ENCODE measurements around the gene STIM2. TPM values are rescaled to one million over a fixed set of nuclear protein-coding genes. Genes with fewer than 3 reads are reported as not detected.

Gene STIM2
- total RNA-seq, 2 donors from 2014 or later, result 9.2 to 10.5 TPM

DNA sequence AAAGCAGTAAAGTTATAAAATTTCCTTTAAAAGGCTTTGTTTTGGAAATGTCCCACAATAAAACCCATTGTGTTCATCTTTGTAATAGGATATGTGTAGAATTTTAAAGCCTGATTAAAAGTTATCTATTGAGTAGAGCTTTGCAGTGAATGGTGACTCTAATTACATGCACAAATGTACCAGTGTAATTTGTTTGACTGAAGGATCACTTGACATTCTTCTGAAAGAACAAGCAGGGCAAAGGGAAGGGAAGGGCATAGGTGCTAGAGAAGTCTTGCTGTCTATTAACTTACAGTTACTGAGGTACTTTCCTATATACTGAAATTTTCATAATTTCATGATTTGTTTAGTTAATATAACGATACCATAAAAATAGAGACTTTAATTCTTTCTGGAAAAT, 70.8 kb downstream of the STIM2 start:
- Histone ChIP-seq H3K4me3 (no peak overlapping the region), H3K4me1 (no peaks in the 10 kb centered on the region), H3K27me3 (no peaks in the 10 kb centered on the region), H3K27ac (no peak overlapping the region), H3K9me3 (no peaks in the 10 kb centered on the region), H3K36me3 (no peaks in the 10 kb centered on the region)
- DNase-seq (ENCODE audit: low spot score), result no peak
- TF ChIP-seq, protein P1, sequence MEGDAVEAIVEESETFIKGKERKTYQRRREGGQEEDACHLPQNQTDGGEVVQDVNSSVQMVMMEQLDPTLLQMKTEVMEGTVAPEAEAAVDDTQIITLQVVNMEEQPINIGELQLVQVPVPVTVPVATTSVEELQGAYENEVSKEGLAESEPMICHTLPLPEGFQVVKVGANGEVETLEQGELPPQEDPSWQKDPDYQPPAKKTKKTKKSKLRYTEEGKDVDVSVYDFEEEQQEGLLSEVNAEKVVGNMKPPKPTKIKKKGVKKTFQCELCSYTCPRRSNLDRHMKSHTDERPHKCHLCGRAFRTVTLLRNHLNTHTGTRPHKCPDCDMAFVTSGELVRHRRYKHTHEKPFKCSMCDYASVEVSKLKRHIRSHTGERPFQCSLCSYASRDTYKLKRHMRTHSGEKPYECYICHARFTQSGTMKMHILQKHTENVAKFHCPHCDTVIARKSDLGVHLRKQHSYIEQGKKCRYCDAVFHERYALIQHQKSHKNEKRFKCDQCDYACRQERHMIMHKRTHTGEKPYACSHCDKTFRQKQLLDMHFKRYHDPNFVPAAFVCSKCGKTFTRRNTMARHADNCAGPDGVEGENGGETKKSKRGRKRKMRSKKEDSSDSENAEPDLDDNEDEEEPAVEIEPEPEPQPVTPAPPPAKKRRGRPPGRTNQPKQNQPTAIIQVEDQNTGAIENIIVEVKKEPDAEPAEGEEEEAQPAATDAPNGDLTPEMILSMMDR (IDR thresholded peaks at IDR 0.05), result no peak

DNA sequence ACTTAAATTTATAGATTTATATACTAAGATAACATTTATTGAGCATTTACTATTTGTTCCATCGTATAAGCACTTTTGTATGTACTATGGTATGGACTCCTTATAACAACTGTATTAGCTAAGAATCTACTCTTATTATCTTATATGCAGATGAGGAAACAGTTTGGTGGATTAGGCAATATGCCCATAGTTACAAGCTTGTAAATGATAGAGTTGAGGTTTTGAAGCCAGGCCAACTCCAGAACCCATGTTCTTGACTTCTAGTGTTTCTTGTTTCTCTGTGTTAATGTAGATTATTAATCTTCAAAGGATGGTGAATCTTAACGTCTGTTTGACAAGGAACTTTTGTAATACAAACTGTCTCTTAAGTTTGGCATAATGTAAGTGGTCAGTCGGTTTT, 71.3 kb downstream of the STIM2 start:
- H3K36me3 ChIP-seq, result no peaks in the 10 kb centered on the region
- no peak overlapping the region for H3K4me3 ChIP-seq
- H3K9me3 ChIP-seq, result no peaks in the 10 kb centered on the region
- H3K4me1 ChIP-seq, result no peaks in the 10 kb centered on the region
- no peaks in the 10 kb centered on the region for H3K27me3 ChIP-seq
- no peak overlapping the region for H3K27ac ChIP-seq
- TF ChIP-seq, protein P1 (IDR thresholded peaks at IDR 0.05), result no peak
- DNase-seq (ENCODE audit: low spot score), result no peak

DNA sequence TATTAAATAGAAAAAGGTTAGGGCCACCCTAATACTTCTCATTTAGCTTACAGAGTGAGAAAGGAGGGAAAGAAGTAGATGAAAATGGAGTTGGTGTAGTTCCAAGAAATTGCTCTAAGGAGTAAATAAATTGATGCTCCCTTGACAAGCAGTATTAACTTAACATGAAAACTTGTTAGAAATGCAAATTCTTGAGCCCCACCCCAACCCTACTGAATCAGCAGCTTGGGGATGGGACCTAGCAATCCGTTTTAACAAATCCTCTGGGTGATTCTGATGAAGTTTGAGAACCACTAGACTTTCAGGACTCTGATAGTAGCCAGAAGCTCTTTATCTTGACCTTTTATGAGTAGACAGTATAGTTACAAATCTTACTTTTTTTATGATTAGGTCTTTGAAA, 74.8 kb downstream of the STIM2 start:
- no peak overlapping the region for H3K4me3 ChIP-seq
- DNase-seq (ENCODE audit: low spot score), result no peak
- no peaks in the 10 kb centered on the region for H3K9me3 ChIP-seq
- TF ChIP-seq, protein P1 (IDR thresholded peaks at IDR 0.05), result no peak
- no peaks in the 10 kb centered on the region for H3K36me3 ChIP-seq
- no peaks in the 10 kb centered on the region for H3K27me3 ChIP-seq
- H3K27ac ChIP-seq, result no peak overlapping the region
- no peaks in the 10 kb centered on the region for H3K4me1 ChIP-seq

DNA sequence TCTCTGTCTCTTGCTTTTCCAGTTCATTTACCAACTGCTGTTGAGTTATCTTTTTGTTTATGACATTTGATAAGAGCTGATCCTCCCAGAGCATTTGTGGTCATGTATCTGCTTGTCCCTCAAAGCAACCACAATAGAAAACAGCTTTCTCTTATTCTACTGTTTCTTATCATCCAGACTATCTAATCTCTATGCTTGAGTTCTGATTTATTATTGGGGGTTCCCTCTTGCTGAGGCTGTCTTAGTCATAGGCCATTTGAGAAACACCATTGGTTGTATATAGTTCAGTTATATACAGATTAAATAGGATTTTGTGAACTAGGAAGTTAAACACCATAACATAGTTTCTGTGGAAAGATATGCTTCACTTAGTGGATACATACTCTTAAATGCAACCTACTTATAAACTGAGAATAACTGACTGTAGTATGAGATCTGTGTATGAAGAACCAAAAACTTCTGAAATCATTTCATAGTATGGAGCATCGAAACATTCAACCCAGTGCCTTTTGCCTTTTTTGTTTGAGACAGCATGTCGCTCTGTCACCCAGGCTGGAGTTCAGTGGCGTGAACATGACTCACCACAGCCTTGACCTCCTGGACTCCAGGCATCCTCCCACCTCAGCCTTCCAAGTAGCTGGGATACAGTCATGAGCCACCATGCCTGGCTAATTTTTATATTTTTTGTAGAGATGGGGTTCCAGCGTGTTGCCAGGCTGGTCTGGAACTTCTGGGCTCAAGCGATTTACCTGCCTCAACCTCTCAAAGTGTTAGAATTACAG, 75.8 kb downstream of the STIM2 start:
- DNase-seq (ENCODE audit: low spot score), result no peak
- H3K36me3 ChIP-seq, result no peaks in the 10 kb centered on the region
- H3K9me3 ChIP-seq, result no peaks in the 10 kb centered on the region
- TF ChIP-seq, protein P1 (IDR thresholded peaks at IDR 0.05), result no peak
- H3K4me1 ChIP-seq, result no peaks in the 10 kb centered on the region
- no peak overlapping the region for H3K4me3 ChIP-seq
- no peaks in the 10 kb centered on the region for H3K27me3 ChIP-seq
- H3K27ac ChIP-seq, result no peak overlapping the region

DNA sequence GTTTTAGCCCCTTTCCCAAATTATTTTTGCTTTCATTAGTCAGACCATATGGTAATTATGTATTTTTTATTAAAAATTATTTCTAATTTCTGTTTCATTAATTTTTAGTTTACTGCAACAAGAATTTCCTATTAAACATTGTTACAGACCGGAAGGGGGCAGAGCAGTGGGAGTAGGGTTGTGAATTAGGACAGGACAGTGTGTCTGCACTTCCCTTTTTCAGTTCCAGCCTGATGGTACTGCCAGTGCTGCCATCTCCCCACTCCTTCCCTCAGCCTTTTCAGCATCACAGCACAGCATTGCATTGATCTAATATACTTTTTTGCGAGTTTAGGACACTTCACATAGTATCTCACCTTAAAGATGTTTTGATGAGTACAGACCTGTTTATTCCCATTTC, 76.5 kb downstream of the STIM2 start:
- TF ChIP-seq, protein P1 (IDR thresholded peaks at IDR 0.05), result no peak
- H3K9me3 ChIP-seq, result no peaks in the 10 kb centered on the region

DNA sequence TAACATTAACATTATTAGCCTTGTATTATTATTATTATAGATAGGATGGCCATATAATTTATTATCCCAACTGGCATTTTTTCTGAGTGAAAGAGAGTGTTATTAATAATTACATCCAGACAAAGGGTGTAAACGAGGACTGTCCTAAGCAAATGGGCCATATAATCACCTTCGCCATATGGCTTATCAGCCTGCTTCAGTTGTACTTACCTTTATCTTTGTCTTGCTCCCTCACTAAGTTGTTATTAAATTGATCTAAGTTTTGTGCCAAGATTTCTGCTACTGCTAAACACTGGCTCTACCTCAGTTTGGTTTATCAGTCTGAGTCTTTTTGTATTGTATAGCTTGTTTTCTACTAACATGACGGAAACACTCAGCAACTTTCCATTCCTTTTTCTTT, 76.9 kb downstream of the STIM2 start:
- H3K4me1 ChIP-seq, result no peaks in the 10 kb centered on the region
- no peak overlapping the region for H3K27ac ChIP-seq
- H3K27me3 ChIP-seq, result no peaks in the 10 kb centered on the region
- no peaks in the 10 kb centered on the region for H3K36me3 ChIP-seq
- no peaks in the 10 kb centered on the region for H3K9me3 ChIP-seq
- TF ChIP-seq, protein P1 (IDR thresholded peaks at IDR 0.05), result no peak
- no peak overlapping the region for H3K4me3 ChIP-seq
- DNase-seq (ENCODE audit: low spot score), result no peak

More for the DNA sequence above, 76.5 kb downstream of the STIM2 start:
- Histone ChIP-seq H3K4me3 (no peak overlapping the region), H3K27ac (no peak overlapping the region), H3K36me3 (no peaks in the 10 kb centered on the region), H3K4me1 (no peaks in the 10 kb centered on the region), H3K27me3 (no peaks in the 10 kb centered on the region)
- DNase-seq (ENCODE audit: low spot score), result no peak
